ENCODE measurements around the gene JCAD.

The JCAD gene

GRCh38 chr10:30043476-30044270, 15.7 kb downstream of the JCAD start:
- WGBS = 63% methylated on average over 5 of the region's 5 CpGs

DNA sequence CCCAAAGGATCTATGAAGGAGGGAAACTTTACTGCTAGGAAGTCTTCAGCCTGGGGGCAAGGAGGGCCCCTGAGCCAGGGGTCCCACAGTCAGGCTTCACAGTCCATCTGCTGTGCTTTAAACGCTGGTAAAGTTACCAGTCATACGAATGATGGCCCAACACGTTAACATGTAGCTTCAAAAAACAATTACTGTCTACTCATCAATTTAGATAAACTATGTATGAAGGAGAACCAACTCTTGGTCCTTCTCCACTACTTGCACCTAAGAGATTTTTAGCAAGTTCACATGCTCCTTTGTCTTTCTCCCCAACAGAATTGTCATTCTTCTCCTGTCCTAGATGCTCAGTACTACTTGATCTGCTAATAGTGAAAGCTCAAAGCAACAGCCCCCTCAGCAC, 16.6 kb downstream of the JCAD start:
- H3K27ac ChIP-seq (ENCODE audit: low read depth, low read length) = no peak overlapping the region
- H3K36me3 ChIP-seq (ENCODE audit: insufficient read depth, low read length) = no peaks in the 10 kb centered on the region
- 89% methylated on average over 3 of the region's 3 CpGs for WGBS
- no peaks in the 10 kb centered on the region for H3K27me3 ChIP-seq (ENCODE audit: insufficient read depth, low read length)
- H3K4me1 ChIP-seq (ENCODE audit: insufficient read depth, low read length) = no peaks in the 10 kb centered on the region
- H3K4me3 ChIP-seq (ENCODE audit: low read length) = no peak overlapping the region
- H3K9me3 ChIP-seq (ENCODE audit: insufficient read depth, low read depth, low read length) = no peaks in the 10 kb centered on the region
- H3K9ac ChIP-seq (ENCODE audit: low read depth, low read length) = no peak overlapping the region

More at GRCh38 chr10:30043476-30044270, 15.7 kb downstream of the JCAD start:
- Histone ChIP-seq H3K36me3 (ENCODE audit: insufficient read depth, low read length) (no peaks in the 10 kb centered on the region), H3K4me1 (ENCODE audit: insufficient read depth, low read length) (no peaks in the 10 kb centered on the region), H3K27ac (ENCODE audit: low read depth, low read length) (no peak overlapping the region), H3K9ac (ENCODE audit: low read depth, low read length) (no peak overlapping the region), H3K4me3 (ENCODE audit: low read length) (no peak overlapping the region), H3K9me3 (ENCODE audit: insufficient read depth, low read depth, low read length) (no peaks in the 10 kb centered on the region), H3K27me3 (ENCODE audit: insufficient read depth, low read length) (no peaks in the 10 kb centered on the region)

DNA sequence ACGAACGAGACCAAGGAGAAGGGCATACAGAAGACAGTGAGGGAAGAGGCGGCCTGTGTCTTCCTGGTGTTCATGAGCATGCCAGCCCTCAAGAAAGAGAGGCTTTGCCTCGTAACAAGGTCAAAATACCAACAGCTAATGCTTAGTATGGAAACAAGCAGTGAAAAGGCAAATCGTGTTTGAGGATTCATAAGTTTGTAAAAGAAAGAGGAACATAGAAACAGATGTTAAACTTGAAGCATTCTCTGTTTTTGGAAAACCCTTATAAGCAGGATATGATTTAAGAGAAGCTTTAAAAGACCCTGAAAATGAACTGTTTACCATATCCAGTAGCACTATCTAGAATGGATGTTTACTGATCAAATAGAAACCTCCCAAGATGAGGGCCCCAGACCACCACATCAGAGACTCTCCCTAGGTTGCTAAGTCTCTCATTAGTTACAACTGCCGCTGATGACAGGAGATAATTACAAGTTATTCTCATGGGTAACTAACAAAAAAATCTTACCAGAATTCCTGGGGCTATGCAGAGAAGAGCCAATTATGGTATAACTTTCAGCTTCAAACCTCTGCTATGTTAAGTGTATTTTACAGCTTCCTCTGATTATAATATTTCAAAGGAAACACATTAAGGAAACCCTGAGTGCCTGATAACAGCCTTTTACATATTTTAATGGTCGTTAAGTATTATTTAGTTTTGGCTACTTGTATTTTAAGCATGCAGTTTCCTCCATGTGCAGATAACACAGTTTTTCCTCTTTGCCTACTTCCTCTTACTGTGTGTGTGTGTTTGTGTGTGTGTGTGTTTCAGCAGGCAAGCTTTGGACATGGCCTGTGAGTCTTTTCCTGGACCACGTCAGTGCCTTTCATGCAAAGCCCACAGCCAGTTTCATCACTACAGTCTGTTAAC, 17.9 kb downstream of the JCAD start:
- WGBS = 93% methylated on average over 7 of the region's 8 CpGs
- H3K4me1 ChIP-seq (ENCODE audit: insufficient read depth, low read length) = no peaks in the 10 kb centered on the region
- H3K36me3 ChIP-seq (ENCODE audit: insufficient read depth, low read length) = no peaks in the 10 kb centered on the region
- H3K9me3 ChIP-seq (ENCODE audit: insufficient read depth, low read depth, low read length) = no peaks in the 10 kb centered on the region
- H3K4me3 ChIP-seq (ENCODE audit: low read length) = no peak overlapping the region
- H3K27me3 ChIP-seq (ENCODE audit: insufficient read depth, low read length) = no peaks in the 10 kb centered on the region
- H3K27ac ChIP-seq (ENCODE audit: low read depth, low read length) = no peak overlapping the region
- H3K9ac ChIP-seq (ENCODE audit: low read depth, low read length) = no peak overlapping the region

DNA sequence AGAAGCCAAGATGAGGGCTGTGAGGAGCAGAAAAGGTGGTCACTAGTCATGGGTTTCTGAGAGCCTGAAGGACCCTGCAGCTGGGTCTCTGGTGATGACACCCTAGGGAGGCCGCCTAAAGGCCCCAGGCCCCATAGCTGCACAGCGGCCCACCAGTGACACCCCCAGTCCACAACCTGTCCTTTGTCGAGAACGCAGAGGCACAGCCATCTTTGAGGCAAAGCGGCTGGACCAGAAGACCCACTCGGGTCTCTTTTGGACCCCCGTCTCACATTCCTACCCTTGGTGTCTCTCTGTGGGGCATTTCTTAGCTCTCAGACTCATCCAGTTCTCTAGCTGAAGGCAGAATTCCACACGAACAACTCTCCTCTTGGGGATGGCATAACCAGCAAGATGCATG, 18.8 kb downstream of the JCAD start:
- Histone ChIP-seq H3K9me3 (ENCODE audit: insufficient read depth, low read depth, low read length) (no peaks in the 10 kb centered on the region), H3K27ac (ENCODE audit: low read depth, low read length) (no peak overlapping the region), H3K27me3 (ENCODE audit: insufficient read depth, low read length) (no peaks in the 10 kb centered on the region), H3K36me3 (ENCODE audit: insufficient read depth, low read length) (no peaks in the 10 kb centered on the region), H3K9ac (ENCODE audit: low read depth, low read length) (no peak overlapping the region), H3K4me1 (ENCODE audit: insufficient read depth, low read length) (no peaks in the 10 kb centered on the region), H3K4me3 (ENCODE audit: low read length) (no peak overlapping the region)
- WGBS = 92% methylated on average over 8 of the region's 8 CpGs

DNA sequence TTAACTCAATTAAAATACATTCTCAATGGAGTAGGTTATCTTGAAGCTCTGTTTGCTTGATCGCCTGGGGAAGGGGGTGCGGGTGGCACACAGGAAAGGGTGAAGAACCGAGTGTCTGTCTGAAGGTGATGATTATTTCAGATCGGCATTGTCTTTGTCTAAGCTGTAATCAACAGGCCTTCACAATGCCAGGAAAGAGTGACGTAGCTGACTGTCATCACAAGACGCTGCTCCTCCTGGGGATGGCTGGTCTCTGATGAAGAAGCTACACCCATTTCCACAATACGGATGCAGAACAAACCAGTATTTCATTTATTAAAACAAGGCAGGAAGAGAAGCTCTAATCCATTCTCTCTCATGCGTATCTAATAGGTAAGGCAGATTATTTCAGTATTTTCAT, 19.4 kb downstream of the JCAD start:
- Histone ChIP-seq H3K27me3 (ENCODE audit: insufficient read depth, low read length) (no peaks in the 10 kb centered on the region), H3K4me3 (ENCODE audit: low read length) (no peak overlapping the region), H3K27ac (ENCODE audit: low read depth, low read length) (no peak overlapping the region), H3K9me3 (ENCODE audit: insufficient read depth, low read depth, low read length) (no peaks in the 10 kb centered on the region), H3K36me3 (ENCODE audit: insufficient read depth, low read length) (no peaks in the 10 kb centered on the region), H3K4me1 (ENCODE audit: insufficient read depth, low read length) (peaks cover 3% of the 10 kb centered on the region), H3K9ac (ENCODE audit: low read depth, low read length) (no peak overlapping the region)
- WGBS = 95% methylated on average over 7 of the region's 8 CpGs

- Histone ChIP-seq H3K36me3 (ENCODE audit: insufficient read depth, low read length) (no peaks in the 10 kb centered on the region), H3K9ac (ENCODE audit: low read depth, low read length) (no peak overlapping the region), H3K27ac (ENCODE audit: low read depth, low read length) (no peak overlapping the region), H3K4me3 (ENCODE audit: low read length) (no peak overlapping the region), H3K9me3 (ENCODE audit: insufficient read depth, low read depth, low read length) (no peaks in the 10 kb centered on the region), H3K4me1 (ENCODE audit: insufficient read depth, low read length) (peaks cover 8% of the 10 kb centered on the region), H3K27me3 (ENCODE audit: insufficient read depth, low read length) (no peaks in the 10 kb centered on the region)
- 93% methylated on average over 14 of the region's 14 CpGs for WGBS
These were observed 19.8 kb downstream of the JCAD start for GRCh38 chr10:30039567-30039966.

DNA sequence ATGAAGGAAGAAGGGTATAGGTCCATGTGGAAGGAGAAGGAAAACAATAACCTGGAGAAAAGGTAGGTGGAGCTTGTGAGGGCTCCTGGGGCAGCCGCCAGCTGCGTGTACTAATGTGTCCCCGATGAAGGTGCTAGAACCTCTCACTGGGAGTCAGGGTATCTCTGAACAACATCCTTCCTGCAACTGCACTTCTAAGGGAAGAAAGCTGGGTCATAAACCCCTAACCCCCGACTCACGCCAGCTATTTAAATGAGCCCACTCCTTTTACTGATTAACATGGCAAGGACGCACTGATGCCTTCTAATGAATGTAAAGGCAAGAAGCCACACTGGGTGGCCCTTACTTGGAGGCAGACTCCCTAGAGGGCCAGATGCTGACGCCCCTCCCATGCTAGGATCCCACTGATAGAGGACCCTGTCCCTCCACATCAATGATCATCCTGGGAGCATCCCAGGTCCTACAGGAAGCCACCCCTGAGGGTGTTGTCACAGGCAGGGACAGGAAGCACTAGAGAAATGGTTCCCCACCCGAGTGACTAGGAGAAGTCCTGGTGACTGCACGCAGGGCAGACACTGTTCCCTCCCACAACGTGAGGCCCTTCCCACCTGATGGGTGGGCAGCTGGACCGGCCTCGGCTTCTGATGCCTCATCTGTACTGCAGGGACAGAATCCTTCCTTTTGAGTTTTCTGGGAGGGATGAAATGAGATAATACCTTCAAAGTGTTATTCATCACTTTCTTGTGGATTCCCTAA, 20.4 kb downstream of the JCAD start:
- 89% methylated on average over 12 of the region's 12 CpGs for WGBS
- H3K27me3 ChIP-seq (ENCODE audit: insufficient read depth, low read length) = no peaks in the 10 kb centered on the region
- H3K9ac ChIP-seq (ENCODE audit: low read depth, low read length) = no peak overlapping the region

GRCh38 chr10:30037620-30038336, 21.6 kb downstream of the JCAD start:
- Histone ChIP-seq H3K4me3 (ENCODE audit: low read length) (no peak overlapping the region), H3K27me3 (ENCODE audit: insufficient read depth, low read length) (no peaks in the 10 kb centered on the region), H3K9me3 (ENCODE audit: insufficient read depth, low read depth, low read length) (no peaks in the 10 kb centered on the region), H3K36me3 (ENCODE audit: insufficient read depth, low read length) (no peaks in the 10 kb centered on the region), H3K9ac (ENCODE audit: low read depth, low read length) (no peak overlapping the region), H3K27ac (ENCODE audit: low read depth, low read length) (no peak overlapping the region), H3K4me1 (ENCODE audit: insufficient read depth, low read length) (peaks cover 11% of the 10 kb centered on the region)
- 95% methylated on average over 7 of the region's 10 CpGs for WGBS

More for the DNA sequence above, 20.4 kb downstream of the JCAD start:
- H3K9me3 ChIP-seq (ENCODE audit: insufficient read depth, low read depth, low read length) = no peaks in the 10 kb centered on the region
- no peaks in the 10 kb centered on the region for H3K36me3 ChIP-seq (ENCODE audit: insufficient read depth, low read length)
- peaks cover 11% of the 10 kb centered on the region for H3K4me1 ChIP-seq (ENCODE audit: insufficient read depth, low read length)
- no peak overlapping the region for H3K4me3 ChIP-seq (ENCODE audit: low read length)
- H3K27ac ChIP-seq (ENCODE audit: low read depth, low read length) = no peak overlapping the region

GRCh38 chr10:30036811-30037210, 22.6 kb downstream of the JCAD start:
- no peaks in the 10 kb centered on the region for H3K36me3 ChIP-seq (ENCODE audit: insufficient read depth, low read length)

DNA sequence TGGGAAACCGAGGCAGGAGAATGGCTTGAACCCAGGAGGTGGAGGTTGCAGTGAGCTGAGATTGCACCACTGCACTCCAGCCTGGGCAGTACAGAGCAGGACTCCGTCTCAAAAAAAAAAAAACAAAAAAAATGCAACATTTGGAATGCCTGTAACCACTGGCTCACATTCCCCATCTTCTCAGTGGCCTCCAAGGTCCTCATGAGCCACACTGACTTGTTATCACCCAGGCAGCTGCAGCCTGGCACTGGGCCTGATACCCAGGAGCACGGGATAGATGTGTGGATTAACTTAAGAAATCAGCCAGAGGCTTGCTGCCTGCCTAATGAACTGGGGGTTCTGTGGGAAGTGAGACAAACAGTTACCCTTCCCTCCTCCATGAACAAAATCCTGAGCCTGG, 23.0 kb downstream of the JCAD start:
- Histone ChIP-seq H3K9ac (ENCODE audit: low read depth, low read length) (no peak overlapping the region), H3K9me3 (ENCODE audit: insufficient read depth, low read depth, low read length) (no peaks in the 10 kb centered on the region), H3K27me3 (ENCODE audit: insufficient read depth, low read length) (no peaks in the 10 kb centered on the region), H3K4me1 (ENCODE audit: insufficient read depth, low read length) (peaks cover 11% of the 10 kb centered on the region), H3K36me3 (ENCODE audit: insufficient read depth, low read length) (no peaks in the 10 kb centered on the region), H3K4me3 (ENCODE audit: low read length) (no peak overlapping the region), H3K27ac (ENCODE audit: low read depth, low read length) (no peak overlapping the region)
- WGBS = 98% methylated on average over 3 of the region's 3 CpGs

More at GRCh38 chr10:30036811-30037210, 22.6 kb downstream of the JCAD start:
- Histone ChIP-seq H3K4me1 (ENCODE audit: insufficient read depth, low read length) (peaks cover 11% of the 10 kb centered on the region), H3K27ac (ENCODE audit: low read depth, low read length) (no peak overlapping the region), H3K27me3 (ENCODE audit: insufficient read depth, low read length) (no peaks in the 10 kb centered on the region), H3K9ac (ENCODE audit: low read depth, low read length) (no peak overlapping the region), H3K4me3 (ENCODE audit: low read length) (no peak overlapping the region), H3K9me3 (ENCODE audit: insufficient read depth, low read depth, low read length) (no peaks in the 10 kb centered on the region)
- 95% methylated on average over 8 of the region's 8 CpGs for WGBS
